Upper lobe of left lung (tissue), 4 donors: Measurements from ENCODE around the gene SYTL2.

Source experiments
- CTCF ChIP-seq, 6 experiments: fragments of 450-650 bp in 4 of 6; fragments of 200-600 bp in 2 of 6; sonication (generic) in 2 of 6; IDR thresholded peaks; one replicate each; pipeline ENCODE4 v1.5.1; 2016 to 2019; ENCODE audit warnings: antibody characterized with exemption in 6 of 6
- EP300 ChIP-seq, 4 donors: sonication (generic); formaldehyde crosslinking; IDR thresholded peaks; one replicate each; pipeline ENCODE4 v1.5.1; 2017; ENCODE audit warnings: antibody characterized with exemption in 4 of 4, control low read depth in 2 of 4
- POLR2A ChIP-seq, 4 donors: fragments of 450-650 bp; IDR thresholded peaks; one replicate each; pipeline ENCODE4 v1.5.1; 2016 to 2017; ENCODE audit warnings: antibody characterized with exemption in 4 of 4, mild to moderate bottlenecking in 2 of 4
- POLR2AphosphoS5 ChIP-seq, 2 donors: sonication (generic); formaldehyde crosslinking; IDR thresholded peaks; one replicate each; pipeline ENCODE4 v1.5.1; 2017; ENCODE audit warnings: antibody characterized with exemption in 2 of 2

GRCh38 chr11:85735876-85736460 lies 75.0 kb downstream of the SYTL2 start:
- TF ChIP-seq CTCF (IDR thresholded peaks at IDR 0.05) (no peak), POLR2A (IDR thresholded peaks at IDR 0.05) (no peak), POLR2AphosphoS5 (IDR thresholded peaks at IDR 0.05) (no peak), EP300 (IDR thresholded peaks at IDR 0.05) (no peak)
